Uterus (tissue), 2 donors: ENCODE results near the gene GPR55.

Experiments used
- CTCF ChIP-seq, 4 experiments: fragments of 200-600 bp in 2 of 4; fragments of 450-650 bp in 2 of 4; sonication (generic) in 2 of 4; IDR thresholded peaks; one replicate each; pipeline ENCODE4 v1.5.1; 2016 to 2019; ENCODE audit warnings: antibody characterized with exemption in 4 of 4, mild to moderate bottlenecking in 2 of 4, moderate library complexity in 1 of 4
- POLR2A ChIP-seq, 2 donors: fragments of 450-650 bp; IDR thresholded peaks; one replicate each; pipeline ENCODE4 v1.6.1; 2016; ENCODE audit warnings: antibody characterized with exemption in 2 of 2, mild to moderate bottlenecking in 1 of 2, moderate library complexity in 1 of 2

GRCh38 chr2:230901006-230901405, 24.0 kb downstream of the GPR55 start:
- TF ChIP-seq POLR2A (IDR thresholded peaks at IDR 0.05) (no peak), CTCF (IDR thresholded peaks at IDR 0.05) (no peak)
